Hepatocyte (in vitro differentiated cells): ENCODE results near the gene CSMD2.

Experiments used
- CTCF ChIP-seq: fragments of 200-600 bp; sonication (generic); IDR thresholded peaks from 2 replicates; pipeline ENCODE4 v1.5.1; 2016; ENCODE audit warnings: antibody characterized with exemption, mild to moderate bottlenecking; ENCODE audit not compliant: poor library complexity
- EZH2 ChIP-seq: fragments of 200-600 bp; sonication (generic); IDR thresholded peaks from 2 replicates; pipeline ENCODE4 v1.6.1; 2016; ENCODE audit warnings: antibody characterized with exemption, mild to moderate bottlenecking, borderline replicate concordance

GRCh38 chr1:33497410-33497809 is 667.6 kb downstream of the CSMD2 start:
- TF ChIP-seq CTCF, result no peak
- no peak for TF ChIP-seq EZH2
